ENCODE measurements around the gene G6PC3. TPM values are rescaled to one million over a fixed set of nuclear protein-coding genes. Genes with fewer than 3 reads are reported as not detected.
A peak's percentile ranks its signal among the peaks of the same experiment; 100 is the strongest.

G6PC3 gene
- total RNA-seq, 1 donor from 2014 or later: 113 TPM

GRCh38 chr17:44086364-44087311 lies 16.1 kb downstream of the G6PC3 start:
- DNase-seq (ENCODE audit: low spot score): no peak
- no peak for TF ChIP-seq CTCF (IDR thresholded peaks at IDR 0.05; ENCODE audit: unreplicated experiment)
- H3K36me3 Mint-ChIP-seq (ENCODE audit: low read depth, unreplicated experiment): peaks cover 20% of the 10 kb centered on the region
- H3K27ac Mint-ChIP-seq (ENCODE audit: unreplicated experiment): peak overlapping the region; percentile 74
- H3K4me3 Mint-ChIP-seq (ENCODE audit: unreplicated experiment): no peak overlapping the region
- H3K4me1 Mint-ChIP-seq (ENCODE audit: unreplicated experiment): peaks cover 19% of the 10 kb centered on the region
- peaks cover 17% of the 10 kb centered on the region for H3K27me3 Mint-ChIP-seq (ENCODE audit: unreplicated experiment)
- H3K9me3 Mint-ChIP-seq (ENCODE audit: unreplicated experiment): no peaks in the 10 kb centered on the region

- no peak for TF ChIP-seq CTCF (IDR thresholded peaks at IDR 0.05; ENCODE audit: unreplicated experiment)
- no peak for DNase-seq (ENCODE audit: low spot score)
- peaks cover 18% of the 10 kb centered on the region for H3K36me3 Mint-ChIP-seq (ENCODE audit: low read depth, unreplicated experiment)
- peaks cover 17% of the 10 kb centered on the region for H3K27me3 Mint-ChIP-seq (ENCODE audit: unreplicated experiment)
- no peaks in the 10 kb centered on the region for H3K9me3 Mint-ChIP-seq (ENCODE audit: unreplicated experiment)
- no peak overlapping the region for H3K4me3 Mint-ChIP-seq (ENCODE audit: unreplicated experiment)
- H3K27ac Mint-ChIP-seq (ENCODE audit: unreplicated experiment): no peak overlapping the region
- H3K4me1 Mint-ChIP-seq (ENCODE audit: unreplicated experiment): peaks cover 22% of the 10 kb centered on the region
Observed at GRCh38 chr17:44087319-44087718, 16.8 kb downstream of the G6PC3 start.

GRCh38 chr17:44088254-44088653 lies 17.7 kb downstream of the G6PC3 start:
- Mint-ChIP-seq H3K27me3 (ENCODE audit: unreplicated experiment) (peaks cover 17% of the 10 kb centered on the region), H3K36me3 (ENCODE audit: low read depth, unreplicated experiment) (peaks cover 13% of the 10 kb centered on the region)

GRCh38 chr17:44091200-44091997 lies 20.9 kb downstream of the G6PC3 start:
- no peak for DNase-seq (ENCODE audit: low spot score)
- Mint-ChIP-seq H3K9me3 (ENCODE audit: unreplicated experiment) (no peaks in the 10 kb centered on the region), H3K27me3 (ENCODE audit: unreplicated experiment) (peaks cover 16% of the 10 kb centered on the region), H3K27ac (ENCODE audit: unreplicated experiment) (peak overlapping the region; percentile 48), H3K4me1 (ENCODE audit: unreplicated experiment) (peaks cover 39% of the 10 kb centered on the region), H3K4me3 (ENCODE audit: unreplicated experiment) (peak overlapping the region; percentile 73), H3K36me3 (ENCODE audit: low read depth, unreplicated experiment) (peaks cover 9% of the 10 kb centered on the region)
- no peak for TF ChIP-seq CTCF (IDR thresholded peaks at IDR 0.05; ENCODE audit: unreplicated experiment)

More at GRCh38 chr17:44088254-44088653, 17.7 kb downstream of the G6PC3 start:
- DNase-seq (ENCODE audit: low spot score): no peak
- H3K27ac Mint-ChIP-seq (ENCODE audit: unreplicated experiment): no peak overlapping the region
- no peak overlapping the region for H3K4me3 Mint-ChIP-seq (ENCODE audit: unreplicated experiment)
- no peak for TF ChIP-seq CTCF (IDR thresholded peaks at IDR 0.05; ENCODE audit: unreplicated experiment)
- no peaks in the 10 kb centered on the region for H3K9me3 Mint-ChIP-seq (ENCODE audit: unreplicated experiment)
- peaks cover 22% of the 10 kb centered on the region for H3K4me1 Mint-ChIP-seq (ENCODE audit: unreplicated experiment)

Data from endothelial cell (in vitro differentiated cells).